ENCODE data around the gene CACNA1C. TPM values are rescaled to one million over a fixed set of nuclear protein-coding genes. Genes with fewer than 3 reads are reported as not detected.
"Not testable (repeated sequence)": the region's sequence is repeated elsewhere in the genome, so short reads cannot be mapped to it uniquely, and the experiment has no call there.

The CACNA1C gene
- total RNA-seq, 4 donors from 2014 or later: 0.38 to 2.4 (median 1.4) TPM

- intact Hi-C loops (cut with DNase I; ENCODE audit: low total_unique reads): no loop called here
- no peak for DNase-seq (ENCODE audit: low spot score in 2 of 2)
- no peak overlapping the region for H3K4me3 ChIP-seq (ENCODE audit: low read depth, poor library complexity, severe bottlenecking)
- TF ChIP-seq POLR2A (IDR thresholded peaks at IDR 0.05): no peak
- TF ChIP-seq, protein P1, sequence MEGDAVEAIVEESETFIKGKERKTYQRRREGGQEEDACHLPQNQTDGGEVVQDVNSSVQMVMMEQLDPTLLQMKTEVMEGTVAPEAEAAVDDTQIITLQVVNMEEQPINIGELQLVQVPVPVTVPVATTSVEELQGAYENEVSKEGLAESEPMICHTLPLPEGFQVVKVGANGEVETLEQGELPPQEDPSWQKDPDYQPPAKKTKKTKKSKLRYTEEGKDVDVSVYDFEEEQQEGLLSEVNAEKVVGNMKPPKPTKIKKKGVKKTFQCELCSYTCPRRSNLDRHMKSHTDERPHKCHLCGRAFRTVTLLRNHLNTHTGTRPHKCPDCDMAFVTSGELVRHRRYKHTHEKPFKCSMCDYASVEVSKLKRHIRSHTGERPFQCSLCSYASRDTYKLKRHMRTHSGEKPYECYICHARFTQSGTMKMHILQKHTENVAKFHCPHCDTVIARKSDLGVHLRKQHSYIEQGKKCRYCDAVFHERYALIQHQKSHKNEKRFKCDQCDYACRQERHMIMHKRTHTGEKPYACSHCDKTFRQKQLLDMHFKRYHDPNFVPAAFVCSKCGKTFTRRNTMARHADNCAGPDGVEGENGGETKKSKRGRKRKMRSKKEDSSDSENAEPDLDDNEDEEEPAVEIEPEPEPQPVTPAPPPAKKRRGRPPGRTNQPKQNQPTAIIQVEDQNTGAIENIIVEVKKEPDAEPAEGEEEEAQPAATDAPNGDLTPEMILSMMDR (IDR thresholded peaks at IDR 0.05): no peak
- 79 to 81% methylated on average over 8 of the region's 8 CpGs for WGBS, 2 donors
Observed at GRCh38 chr12:2126676-2127406, 74.1 kb downstream of the CACNA1C start.

GRCh38 chr12:2129076-2129475 lies 76.3 kb downstream of the CACNA1C start:
- intact Hi-C loops (cut with DNase I; ENCODE audit: low total_unique reads): no loop called here
- no peak for DNase-seq (ENCODE audit: low spot score in 2 of 2)
- H3K4me3 ChIP-seq (ENCODE audit: low read depth, poor library complexity, severe bottlenecking): no peak overlapping the region
- TF ChIP-seq, protein P1 (IDR thresholded peaks at IDR 0.05): no peak
- TF ChIP-seq POLR2A (IDR thresholded peaks at IDR 0.05): no peak
- 65 to 73% methylated on average over 7 of the region's 7 CpGs for WGBS, 2 donors

DNA sequence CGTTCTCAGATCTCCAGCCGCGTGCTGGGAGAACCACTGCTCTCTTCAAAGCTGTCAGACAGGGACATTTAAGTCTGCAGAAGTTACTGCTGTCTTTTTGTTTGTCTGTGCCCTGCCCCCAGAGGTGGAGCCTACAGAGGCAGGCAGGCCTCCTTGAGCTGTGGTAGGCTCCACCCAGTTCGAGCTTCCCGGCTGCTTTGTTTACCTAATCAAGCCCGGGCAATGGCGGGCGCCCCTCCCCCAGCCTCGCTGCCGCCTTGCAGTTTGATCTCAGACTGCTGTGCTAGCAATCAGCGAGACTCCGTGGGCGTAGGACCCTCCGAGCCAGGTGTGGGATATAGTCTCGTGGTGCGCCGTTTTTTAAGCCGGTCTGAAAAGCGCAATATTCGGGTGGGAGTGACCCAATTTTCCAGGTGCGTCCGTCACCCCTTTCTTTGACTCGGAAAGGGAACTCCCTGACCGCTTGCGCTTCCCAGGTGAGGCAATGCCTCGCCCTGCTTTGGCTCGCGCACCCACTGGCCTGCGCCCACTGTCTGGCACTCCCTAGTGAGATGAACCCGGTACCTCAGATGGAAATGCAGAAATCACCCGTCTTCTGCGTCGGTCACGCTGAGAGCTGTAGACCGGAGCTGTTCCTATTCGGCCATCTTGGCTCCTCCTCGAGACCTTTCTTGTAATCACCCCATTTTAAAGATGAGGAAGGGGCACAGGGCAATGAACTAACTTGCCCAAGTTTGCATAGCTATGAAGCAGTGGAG lies 83.1 kb downstream of the CACNA1C start:
- peak in 1 of 2 donors; percentile 71 for DNase-seq (ENCODE audit: low spot score in 2 of 2)
- intact Hi-C loops (cut with DNase I; ENCODE audit: low total_unique reads); H3K4me3 ChIP-seq (ENCODE audit: low read depth, poor library complexity, severe bottlenecking): not testable (repeated sequence)
- 73 to 91% methylated on average over 20 to 23 of the region's 37 CpGs for WGBS, 2 donors

DNA sequence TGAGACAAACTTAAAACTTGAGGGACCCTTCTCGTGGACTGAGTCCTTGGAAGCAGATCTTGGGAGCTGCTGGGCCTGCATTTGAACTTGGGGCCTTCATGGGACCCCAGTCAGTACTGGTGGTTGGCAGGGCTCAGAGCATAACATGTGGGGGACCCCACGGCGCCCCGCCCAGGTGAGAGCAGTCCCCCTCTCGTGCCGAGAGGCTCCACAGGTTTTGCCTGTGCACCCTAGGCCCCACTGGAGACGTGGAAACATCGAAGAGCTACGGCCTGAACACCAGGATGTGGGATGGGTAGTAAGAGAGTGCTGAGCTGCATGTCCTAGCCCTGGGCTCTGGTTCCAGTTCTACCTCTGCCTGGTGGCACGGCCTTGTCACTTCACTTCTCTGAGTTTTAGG lies 84.1 kb downstream of the CACNA1C start:
- DNase-seq (ENCODE audit: low spot score in 2 of 2): no peak
- 93 to 99% methylated on average over 9 to 10 of the region's 10 CpGs for WGBS, 2 donors
- no peak overlapping the region for H3K4me3 ChIP-seq (ENCODE audit: low read depth, poor library complexity, severe bottlenecking)
- intact Hi-C loops (cut with DNase I; ENCODE audit: low total_unique reads): no loop called here
- TF ChIP-seq, protein P1 (IDR thresholded peaks at IDR 0.05): no peak
- TF ChIP-seq POLR2A (IDR thresholded peaks at IDR 0.05): no peak

- WGBS, 2 donors: 65 to 73% methylated on average over 10 of the region's 10 CpGs
- TF ChIP-seq, protein P1 (IDR thresholded peaks at IDR 0.05): no peak
- TF ChIP-seq POLR2A (IDR thresholded peaks at IDR 0.05): no peak
- no peak overlapping the region for H3K4me3 ChIP-seq (ENCODE audit: low read depth, poor library complexity, severe bottlenecking)
- peak in 1 of 2 donors; percentile 62 for DNase-seq (ENCODE audit: low spot score in 2 of 2)
- intact Hi-C loops (cut with DNase I; ENCODE audit: low total_unique reads): no loop called here
Observed at GRCh38 chr12:2137711-2138110, 84.9 kb downstream of the CACNA1C start.

DNA sequence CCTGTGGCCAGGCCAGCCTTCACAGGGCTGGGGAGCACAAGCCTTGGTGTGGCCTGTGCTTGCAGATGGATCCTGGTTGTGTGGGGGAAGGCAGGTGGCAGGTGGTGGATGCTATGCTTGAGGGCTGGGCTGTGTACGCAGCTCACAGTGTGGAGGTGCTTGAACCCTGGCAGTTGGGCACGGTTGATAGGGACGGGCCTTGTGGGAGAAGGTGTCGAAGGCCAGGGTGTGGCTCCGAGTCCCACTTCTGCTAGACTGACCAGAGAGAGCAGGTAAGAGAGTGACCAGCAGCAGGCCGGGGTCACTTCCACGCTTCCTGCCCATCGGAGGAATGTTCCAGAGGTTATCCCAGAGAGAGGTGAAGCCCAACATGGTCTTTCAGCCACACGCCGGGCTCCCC lies 85.5 kb downstream of the CACNA1C start:
- no peak for DNase-seq (ENCODE audit: low spot score in 2 of 2)
- TF ChIP-seq, protein P1 (IDR thresholded peaks at IDR 0.05): no peak
- no peak for TF ChIP-seq POLR2A (IDR thresholded peaks at IDR 0.05)
- no peak overlapping the region for H3K4me3 ChIP-seq (ENCODE audit: low read depth, poor library complexity, severe bottlenecking)
- 96 to 97% methylated on average over 10 of the region's 10 CpGs for WGBS, 2 donors
- intact Hi-C loops (cut with DNase I; ENCODE audit: low total_unique reads): no loop called here
